Pons (tissue), 1 donor: Measurements from ENCODE around the gene MARS1.

Source experiments
- DNase-seq: peaks from one replicate; pipeline ENCODE4 v3.0.0-alpha.2; 2016; ENCODE audit warnings: low spot score

Gene MARS1

DNA sequence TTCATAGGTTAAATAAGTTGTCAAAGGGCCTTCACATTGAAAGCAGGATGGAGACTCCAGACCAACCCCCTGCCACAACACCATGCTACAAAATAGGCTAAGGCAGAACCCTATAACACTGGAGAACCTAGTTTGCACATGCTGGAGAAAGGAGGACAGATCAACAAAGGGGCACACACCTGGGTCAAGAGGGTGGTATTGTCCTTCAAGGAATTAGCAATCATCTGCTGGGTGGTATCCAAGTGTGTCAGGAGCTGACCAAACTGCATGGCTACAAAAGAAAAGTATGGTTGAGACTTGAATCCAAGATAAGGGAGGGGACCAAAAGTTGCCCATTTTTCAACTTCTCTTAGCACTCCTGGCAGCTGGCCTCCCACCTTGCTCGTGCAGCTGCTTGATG, 44.0 kb downstream of the MARS1 start:
- no peak for DNase-seq

DNA sequence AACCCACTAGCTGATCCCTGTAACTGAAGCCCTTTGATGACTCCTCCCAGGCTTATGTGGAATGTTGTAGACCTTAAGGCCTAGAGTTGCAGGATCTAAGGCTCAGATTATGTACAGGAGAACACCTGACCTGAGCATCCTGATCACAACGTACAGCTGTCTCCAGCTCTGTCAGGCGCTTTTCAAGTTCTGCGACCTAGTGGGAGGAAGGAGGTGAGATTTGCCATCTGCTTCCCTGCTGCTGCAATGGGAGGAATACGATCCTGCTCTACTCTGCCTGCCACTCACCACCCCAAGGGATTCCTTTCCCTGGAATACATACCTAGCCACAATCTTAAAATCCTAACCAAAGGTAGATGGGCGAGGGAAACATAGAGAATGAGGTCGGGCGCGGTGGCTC, 45.2 kb downstream of the MARS1 start:
- DNase-seq, result no peak

DNA sequence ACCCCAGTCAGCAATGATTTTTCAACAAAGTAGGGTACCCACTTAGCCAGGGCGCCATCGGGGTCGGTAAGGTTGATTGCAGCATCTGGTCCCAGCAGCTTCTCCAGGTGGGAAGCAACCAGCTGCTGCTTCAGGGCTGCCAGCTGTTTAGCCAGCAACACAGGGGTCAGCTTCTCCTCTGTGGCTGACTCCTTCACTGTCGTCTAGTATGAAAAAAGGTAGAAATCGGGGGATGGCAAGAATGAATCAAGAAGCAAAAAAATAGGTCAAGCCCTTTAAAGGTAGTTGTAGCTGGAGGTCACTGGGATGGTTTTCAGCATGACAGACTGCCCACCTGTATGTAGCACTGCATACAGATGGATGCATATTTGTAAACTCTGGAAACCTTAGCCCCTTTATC, 46.4 kb downstream of the MARS1 start:
- no peak for DNase-seq

DNA sequence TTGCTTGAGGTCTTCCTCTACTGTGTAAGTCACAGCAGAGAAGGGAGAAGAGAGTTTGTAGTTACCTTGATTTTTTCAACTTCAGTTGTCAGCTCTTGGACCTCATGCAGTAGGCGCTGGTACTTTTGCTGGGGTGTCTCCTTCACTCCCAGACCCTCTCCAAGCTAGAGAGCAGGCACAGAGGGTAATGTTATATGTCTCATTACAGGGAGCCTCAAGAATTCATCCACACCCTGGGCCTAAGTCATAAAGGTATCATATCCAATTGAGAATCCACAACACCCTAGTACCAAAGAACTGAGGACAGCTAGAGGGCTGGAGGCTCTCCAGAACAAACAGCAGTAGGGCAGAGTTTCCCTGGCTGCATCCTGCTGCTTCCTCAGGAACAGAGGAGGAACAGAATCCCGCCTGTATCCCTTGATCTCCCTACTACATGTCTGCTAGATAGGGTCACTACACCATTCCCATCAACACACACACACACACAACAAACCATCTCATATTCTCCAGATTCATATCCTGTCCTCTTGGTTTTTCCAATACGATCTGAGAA, 47.2 kb downstream of the MARS1 start:
- DNase-seq, result no peak

DNA sequence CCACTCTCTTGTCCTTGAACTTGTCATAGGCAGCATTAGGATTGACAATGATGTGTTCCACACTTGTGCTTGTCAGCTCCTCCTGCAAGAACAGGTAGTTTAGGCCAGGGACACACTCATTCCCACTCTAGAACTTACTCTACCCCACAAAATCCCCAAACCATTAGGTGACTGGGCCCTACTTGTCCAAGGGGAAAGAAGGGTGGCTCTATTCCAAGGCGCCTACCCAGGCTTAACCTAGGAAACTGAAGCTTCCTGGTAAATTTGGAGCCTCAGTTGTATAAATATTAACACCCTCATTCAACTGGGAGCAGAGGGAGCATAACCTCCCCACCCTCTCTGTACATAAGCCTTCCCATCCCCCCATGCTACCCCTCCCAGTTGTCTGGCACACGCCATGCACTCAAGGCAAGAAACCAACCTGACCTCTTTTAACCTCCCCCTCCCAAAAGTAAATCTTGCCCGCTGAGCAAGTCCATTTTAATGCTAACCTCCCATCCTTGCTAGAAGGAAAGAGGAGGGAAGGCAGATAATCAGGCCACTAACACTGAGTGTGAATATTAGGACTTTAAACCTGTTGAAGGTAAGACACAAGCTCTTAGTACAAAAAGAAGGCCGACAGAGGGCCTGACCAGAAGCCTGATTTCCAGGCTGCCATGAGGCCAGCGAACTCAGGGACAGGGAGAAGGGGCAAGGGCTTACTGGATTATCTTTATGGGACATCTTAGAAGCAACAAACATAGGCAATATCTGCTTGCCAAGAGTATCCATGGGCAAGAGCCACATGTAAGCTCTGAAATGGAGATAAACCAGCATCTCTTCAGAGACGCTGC, 48.1 kb downstream of the MARS1 start:
- no peak for DNase-seq

DNA sequence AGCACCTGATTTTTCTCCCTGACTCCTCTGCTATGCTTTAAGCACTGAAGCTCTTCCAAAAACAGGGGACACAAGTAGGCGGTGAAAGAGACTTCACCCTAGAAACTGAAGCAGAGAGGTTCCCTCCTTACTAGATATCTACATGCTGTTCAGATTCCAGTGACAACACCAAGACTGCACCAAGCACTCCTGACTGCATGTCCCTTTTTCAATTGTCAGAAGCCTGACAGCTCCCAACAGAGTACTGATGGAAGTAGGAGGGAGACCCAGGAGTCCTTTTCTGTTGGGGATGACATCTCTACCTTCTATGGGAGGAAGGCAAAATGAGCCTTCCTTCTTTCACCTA, 48.7 kb downstream of the MARS1 start:
- no peak for DNase-seq

DNA sequence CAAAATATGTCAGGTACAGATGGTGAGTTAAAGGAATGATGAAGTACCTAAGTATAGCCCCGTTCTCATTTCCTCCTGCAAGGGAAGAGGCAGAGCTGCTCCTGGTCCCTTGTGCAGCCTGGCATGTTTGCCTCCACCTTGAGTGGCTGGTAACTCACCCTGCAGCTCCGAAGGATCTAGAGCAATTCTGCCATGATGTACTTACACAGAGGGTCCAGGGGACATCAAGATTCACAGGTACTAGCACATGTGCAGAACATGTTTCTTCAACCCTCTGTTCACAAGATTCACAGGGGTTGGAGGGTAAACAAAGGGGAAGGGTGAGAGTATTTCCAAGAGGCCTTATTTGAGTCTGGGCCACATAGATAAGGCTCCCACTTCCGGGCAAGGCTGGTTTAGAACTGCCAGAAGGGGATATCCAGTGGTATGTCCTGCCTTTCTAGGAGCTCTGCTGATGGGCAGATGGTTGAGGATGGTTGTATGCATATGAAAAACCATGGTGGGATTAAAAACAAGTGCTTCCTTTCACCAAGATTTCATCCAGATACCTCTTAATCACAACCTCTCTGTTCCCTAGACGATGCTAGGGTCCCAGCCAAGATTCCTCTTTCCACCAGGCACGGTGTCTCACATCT, 51.4 kb downstream of the MARS1 start:
- DNase-seq, result no peak

DNA sequence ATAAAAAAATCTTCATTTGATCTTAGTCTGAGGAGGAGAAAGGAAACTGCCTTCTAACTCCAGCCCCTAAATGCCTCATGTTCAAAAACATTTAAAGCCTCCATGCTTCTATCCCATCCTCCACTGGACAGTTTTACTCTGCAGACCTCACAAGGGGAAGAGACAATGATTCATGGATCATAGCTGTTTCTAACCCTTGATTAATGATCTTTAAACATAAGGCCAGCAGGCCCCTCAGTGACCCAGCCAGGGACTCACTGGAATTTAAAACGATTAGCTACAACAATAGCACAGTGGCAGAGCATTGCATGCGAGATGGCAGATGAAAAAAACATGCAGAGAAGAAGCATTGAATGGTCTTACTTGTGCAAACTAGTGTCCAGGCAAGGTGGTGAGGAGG, 53.1 kb downstream of the MARS1 start:
- no peak for DNase-seq

DNA sequence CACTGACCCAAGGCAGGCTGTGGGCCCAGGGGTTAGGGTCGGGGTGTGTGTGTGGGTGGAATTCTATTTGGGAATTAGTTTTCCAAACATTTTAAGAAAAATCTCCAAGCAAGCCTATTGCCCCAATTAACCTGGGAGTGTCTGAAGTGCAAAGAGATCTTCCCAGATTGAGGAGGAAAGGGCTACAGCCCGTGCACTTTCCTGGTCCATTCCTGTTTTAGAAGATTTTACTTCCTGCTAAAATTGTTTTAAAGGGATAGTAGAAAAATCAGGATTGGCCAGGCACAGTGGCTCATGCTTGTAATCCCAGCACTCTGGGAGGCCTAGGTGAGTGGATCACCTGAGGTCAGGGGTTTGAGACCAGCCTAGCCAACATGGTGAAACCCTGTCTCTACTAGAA, 53.8 kb downstream of the MARS1 start:
- no peak for DNase-seq

DNA sequence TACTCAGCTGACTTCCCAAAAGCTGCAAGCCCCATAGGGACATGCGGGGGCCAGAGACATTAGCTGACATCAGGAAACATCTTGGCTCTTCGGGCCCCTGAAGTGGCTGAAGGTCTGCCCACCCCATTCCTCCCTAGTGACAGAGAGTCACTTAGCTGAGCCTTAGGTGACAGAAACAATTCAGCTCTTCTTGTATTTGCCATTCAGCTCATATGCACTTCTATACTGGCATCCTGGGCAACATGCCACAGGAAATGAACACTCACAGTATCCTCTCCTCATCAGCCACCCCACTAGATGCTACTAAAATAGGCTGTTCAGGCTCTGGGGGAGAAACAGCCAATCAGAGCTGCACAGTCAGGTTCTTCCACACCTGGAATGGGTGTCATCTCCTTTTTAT, 55.7 kb downstream of the MARS1 start:
- DNase-seq, result no peak

DNA sequence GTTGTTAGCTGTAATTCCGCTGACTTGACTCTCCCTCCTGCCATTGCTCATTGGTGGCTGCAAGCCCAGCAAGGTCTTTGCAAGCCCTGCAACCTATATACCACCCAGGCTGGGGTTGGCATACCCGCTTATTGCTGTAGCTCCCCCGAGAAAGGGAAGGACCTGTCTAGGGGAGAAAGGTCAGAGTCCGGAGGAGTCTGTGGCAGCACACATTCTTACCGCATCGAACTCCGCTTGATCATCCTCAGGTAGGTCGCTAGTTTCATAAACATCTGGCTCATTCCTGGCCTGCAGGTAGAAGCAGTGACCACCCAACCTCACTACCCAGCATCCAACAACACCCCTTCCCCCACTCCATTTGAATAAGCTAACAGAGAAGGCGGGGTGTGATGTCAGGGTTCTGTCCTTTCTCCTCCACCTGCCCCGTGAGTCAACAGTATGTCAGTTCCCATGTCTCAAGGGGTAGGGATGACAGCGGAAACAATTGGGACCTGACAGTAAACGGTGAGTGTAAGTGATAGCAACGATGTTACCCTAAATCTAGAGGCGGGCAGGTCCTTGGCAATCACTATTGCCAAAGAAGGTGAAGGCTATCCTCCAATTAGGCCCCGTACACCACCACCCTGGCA, 58.1 kb downstream of the MARS1 start:
- DNase-seq, result no peak

DNA sequence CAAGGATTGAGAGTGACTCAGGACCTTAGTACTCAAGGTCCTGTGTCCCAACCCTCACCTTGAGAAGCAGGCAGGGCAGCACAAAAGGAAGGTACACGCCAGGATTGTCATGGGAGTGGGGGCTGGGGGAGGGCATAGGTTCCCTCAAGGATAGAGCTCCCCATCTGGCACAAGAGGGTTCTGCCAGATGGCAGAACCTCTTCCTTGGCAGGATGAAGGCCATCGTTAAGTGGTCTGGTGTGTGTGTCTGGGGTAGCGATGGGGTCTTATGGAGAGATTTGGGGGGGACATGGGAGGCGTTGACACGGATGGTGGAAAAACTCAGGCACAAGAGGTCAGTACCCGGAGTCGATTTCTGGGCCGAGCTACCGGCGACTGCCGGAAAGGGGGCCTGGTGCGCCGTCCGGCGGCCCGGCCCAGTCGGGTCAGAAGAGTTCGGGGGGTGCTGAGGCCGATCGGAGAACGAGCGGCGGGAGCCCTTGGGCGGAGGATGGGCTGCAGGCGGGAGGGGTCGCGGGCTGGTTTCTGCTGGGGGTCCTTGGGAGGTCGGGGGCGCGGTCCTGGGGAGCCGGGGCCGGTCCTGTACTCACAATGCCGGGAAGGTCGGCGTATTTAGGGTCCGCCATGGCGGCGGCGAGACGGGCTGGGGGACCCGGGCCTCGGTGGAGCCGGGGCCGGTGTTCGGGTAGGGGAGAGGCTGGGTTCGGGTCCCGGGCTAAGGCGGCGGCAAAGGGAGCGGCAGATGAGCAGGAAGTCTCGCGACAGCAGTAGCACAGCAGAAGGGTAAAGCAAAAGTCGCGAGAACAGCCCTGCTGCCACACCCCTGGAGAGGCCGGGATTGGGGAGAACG, 58.8 kb downstream of the MARS1 start, which contains the start of gene DCTN2:
Gene DCTN2, minus strand, starts transcription at position 755 of the 850 bp plus-strand sequence. Its CDS starts 129 bp downstream, at position 626.
- peak; percentile 96 for DNase-seq

DNA sequence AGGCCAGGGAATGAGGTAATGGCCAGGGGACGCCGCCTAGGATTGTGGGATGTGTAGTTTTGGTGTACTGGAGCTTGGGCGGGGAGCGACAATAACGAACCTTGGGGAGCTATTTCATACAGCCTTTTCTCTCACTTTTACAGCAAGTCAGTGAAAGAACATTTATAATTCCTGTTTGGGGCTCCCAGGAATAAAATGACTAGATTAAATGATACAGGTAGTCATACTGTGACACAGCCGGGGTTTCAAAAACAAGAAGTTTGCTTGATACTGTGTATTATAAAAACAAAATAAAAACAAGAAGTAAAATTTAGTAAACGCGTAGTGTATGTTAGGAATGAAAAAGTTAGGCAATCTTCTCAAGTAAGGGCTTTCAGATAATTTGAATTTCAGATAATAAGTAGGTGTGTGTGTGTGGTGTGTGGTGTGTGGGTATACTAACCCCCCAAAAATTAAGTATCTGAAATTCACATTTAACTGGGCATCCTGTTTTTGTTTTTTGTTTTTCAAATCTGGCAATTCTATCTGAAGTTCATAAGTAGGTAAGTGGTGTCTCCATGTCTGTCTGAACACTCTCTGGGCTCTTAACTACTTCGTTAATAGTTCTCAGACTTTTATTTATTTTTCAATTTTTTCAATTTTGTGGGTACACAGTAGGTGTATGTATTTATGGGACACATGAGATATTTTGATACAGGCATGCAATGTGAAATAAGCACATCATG, 59.6 kb downstream of the MARS1 start:
- no peak for DNase-seq

DNA sequence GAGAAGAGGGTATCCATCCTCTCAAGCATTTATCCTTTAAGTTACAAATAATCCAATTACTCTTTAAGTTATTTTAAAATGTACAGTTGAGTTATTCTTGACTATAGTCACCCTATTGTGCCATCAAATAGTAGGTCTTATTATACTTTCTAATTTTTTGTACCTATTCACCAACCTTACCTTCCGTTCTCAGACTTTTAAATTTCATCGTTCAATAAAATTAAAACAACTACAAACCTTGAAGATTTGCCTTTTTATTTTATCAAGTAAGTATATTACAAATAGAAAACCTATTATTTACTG, 60.1 kb downstream of the MARS1 start:
- DNase-seq, result no peak

DNA sequence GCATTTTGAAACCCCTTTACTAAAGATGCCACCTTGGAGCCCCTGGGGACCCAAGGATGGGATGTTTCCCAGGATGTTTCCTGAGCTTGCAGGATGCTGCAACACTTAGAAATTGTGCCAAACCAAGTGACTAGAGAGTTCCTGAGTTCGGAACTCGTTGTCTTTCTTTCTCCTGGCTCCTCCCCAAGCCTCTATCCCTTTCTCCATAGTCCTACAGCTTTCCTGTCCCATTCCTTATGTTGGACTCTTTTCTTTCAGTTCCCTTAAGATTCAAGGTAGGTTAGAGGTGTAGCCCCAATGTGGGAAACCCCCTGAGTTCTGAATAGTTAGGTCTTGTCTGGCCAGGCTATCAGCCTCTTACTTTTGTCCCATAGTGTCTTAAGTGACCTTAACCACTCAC, 60.6 kb downstream of the MARS1 start:
- DNase-seq, result no peak

DNA sequence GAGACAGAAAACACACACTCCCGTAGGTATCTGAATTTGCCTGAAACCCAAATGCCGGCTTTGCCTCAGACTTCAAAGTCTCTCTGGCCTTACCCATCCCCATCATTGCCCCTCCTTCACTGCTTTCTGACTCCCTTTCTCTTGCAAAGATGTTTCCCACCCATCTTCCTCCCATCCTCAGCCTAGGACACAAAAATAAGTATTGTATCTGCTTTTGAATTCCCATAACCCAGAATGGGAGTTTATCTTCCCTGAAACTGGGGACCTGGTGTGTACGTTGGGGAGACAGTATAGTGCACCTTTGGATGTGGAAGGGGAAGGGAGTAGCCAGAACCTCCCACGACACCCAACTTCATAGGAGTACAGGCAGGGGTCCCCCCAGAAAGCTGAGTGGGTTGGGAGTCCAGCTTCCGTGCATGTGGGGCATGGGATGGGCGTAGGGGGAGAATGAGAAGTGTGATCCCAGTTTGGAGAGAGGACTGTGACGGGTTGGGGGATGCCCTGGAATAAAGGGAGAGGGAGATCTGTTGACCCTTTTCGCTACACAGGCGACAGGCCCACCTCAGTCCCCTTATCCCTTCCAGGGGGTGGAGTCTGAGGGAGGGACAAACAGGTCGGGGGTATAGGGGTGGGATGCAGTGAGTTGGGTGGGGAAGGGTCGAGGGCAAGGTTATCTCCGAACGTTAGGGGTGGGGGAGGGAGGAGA, 61.5 kb downstream of the MARS1 start:
- DNase-seq, result no peak

DNA sequence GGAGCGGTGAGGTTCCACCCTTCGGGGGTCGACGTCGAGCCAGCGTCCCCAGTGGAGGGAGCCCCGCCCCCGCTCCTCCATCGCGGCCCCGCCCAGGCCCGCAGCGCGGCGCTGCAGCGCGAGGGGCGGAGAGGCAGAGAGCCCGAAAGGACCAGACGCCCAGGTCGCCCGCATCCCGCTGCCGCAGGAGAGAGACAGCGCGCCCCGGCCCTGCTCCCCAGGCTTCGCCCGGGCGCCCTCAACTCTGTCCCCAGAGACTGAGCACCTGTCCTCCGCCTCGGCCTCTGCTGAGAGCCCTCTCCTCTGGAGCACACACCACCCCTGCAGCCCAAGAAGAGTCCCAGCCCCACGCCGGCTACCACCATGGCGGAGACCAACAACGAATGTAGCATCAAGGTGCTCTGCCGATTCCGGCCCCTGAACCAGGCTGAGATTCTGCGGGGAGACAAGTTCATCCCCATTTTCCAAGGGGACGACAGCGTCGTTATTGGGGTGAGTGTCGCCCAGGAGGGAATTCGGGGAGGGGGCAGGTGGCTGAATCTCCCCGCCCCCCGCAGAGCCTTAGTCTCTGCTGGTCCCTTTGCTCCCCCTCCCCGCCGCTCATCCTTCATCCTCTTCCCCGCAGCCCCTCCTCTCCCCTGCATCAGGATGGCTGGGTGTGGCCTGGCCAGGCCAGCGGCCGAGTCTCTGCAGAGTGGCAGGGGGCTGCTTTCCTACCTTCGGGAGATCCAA, 62.2 kb downstream of the MARS1 start, which contains the start of gene KIF5A:
Gene KIF5A, plus strand, starts transcription at position 136 of the 732 bp plus-strand sequence. Its CDS starts 228 bp downstream, at position 364.
- DNase-seq, result peak; percentile 41

DNA sequence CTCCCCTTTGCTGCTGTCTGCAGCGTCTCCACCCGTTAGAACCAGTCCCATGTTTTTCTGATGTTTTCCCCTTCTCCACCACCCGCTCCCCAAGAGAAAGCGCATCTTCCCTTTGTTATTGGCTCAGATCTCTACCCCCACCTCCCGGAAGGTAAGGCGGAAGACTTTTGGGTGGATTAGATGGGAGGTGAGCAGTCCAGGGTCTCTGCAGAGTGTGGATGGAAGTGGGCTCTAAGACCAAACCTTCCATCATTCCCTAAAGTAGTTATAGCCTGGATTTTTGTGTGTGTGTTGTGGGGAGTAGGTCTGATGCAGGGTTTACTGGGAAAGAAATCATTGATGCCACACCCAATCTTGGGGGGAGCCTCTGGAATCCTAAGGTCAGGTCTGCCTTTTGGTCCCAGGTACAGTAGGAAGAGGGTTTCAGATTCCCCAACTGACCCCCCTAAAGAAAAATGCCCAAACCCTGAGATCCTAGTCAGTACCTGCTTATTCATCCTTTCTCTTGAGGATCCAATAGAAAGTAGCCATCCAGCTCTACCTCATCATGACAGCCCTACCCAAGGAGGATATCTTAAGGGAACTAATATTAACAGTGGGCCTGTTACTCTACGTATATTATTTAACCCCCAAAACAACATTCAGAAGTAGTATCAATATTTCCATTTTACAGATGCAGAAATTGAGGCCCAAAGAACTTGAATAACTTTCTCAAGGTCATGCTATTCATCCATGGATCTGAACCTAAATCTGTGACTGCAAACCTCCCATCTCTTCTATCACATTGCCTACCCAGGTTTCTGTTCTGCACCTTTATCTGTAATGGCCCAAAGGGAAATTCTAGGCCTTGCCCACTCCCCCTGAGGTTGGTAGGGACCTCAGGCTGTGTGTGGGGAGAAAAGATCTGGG, 63.0 kb downstream of the MARS1 start:
- no peak for DNase-seq
